Panc1 (cell line): ENCODE measurements around the gene RER1.

Experiments
- POLR2AphosphoS5 ChIP-seq: IDR thresholded peaks from 2 replicates; pipeline ENCODE4 v1.6.1; 2012; ENCODE audit warnings: mild to moderate bottlenecking, low read depth, low read length, moderate library complexity
- REST ChIP-seq, 2 experiments: IDR thresholded peaks; 2 replicates each; pipeline ENCODE4 v1.6.1; 2011 to 2012; ENCODE audit warnings: low read depth in 2 of 2, control low read depth in 1 of 2, low read length in 1 of 2, mild to moderate bottlenecking in 1 of 2, moderate library complexity in 1 of 2; ENCODE audit not compliant: insufficient read depth in 1 of 2
- TF ChIP-seq, protein P1 (sequence below): fragments of 450-650 bp; IDR thresholded peaks from 2 replicates; pipeline ENCODE4 v1.5.1; 2017; ENCODE audit warnings: mild to moderate bottlenecking

DNA sequence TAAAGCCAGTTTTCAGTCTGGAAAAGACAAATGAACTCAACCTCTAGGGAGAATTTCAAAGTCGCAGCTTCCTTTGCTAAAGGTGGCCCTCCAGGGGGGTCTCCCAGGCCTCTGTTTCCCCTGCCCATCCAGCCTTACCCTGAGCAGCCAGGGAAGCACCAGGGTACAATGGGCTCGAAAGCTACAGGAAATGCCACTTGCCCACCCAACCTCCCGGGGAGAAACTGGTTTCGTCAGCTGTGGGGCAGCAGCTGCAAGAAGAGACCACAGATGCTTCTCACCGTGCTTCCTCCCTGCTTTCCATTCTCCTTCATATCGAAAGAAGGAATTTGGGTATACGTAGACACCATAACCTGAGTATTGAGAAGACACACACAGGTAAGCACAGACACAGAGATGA is 2.0 kb upstream of the RER1 start:
- TF ChIP-seq, protein P1, sequence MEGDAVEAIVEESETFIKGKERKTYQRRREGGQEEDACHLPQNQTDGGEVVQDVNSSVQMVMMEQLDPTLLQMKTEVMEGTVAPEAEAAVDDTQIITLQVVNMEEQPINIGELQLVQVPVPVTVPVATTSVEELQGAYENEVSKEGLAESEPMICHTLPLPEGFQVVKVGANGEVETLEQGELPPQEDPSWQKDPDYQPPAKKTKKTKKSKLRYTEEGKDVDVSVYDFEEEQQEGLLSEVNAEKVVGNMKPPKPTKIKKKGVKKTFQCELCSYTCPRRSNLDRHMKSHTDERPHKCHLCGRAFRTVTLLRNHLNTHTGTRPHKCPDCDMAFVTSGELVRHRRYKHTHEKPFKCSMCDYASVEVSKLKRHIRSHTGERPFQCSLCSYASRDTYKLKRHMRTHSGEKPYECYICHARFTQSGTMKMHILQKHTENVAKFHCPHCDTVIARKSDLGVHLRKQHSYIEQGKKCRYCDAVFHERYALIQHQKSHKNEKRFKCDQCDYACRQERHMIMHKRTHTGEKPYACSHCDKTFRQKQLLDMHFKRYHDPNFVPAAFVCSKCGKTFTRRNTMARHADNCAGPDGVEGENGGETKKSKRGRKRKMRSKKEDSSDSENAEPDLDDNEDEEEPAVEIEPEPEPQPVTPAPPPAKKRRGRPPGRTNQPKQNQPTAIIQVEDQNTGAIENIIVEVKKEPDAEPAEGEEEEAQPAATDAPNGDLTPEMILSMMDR, result no peak
- TF ChIP-seq REST (IDR thresholded peaks at IDR 0.05; ENCODE audit: insufficient read depth in 1 of 2, low read depth in 2 of 2, low read length in 1 of 2) (no peak), POLR2AphosphoS5 (no peak)
